HG03139 (cell line): Measurements from ENCODE around the gene GAL3ST1.
"Not testable (repeated sequence)": the region's sequence is repeated elsewhere in the genome, so short reads cannot be mapped to it uniquely, and the experiment has no call there.

Source experiments
- ATAC-seq: cut with Tn5 transposase; IDR thresholded peaks from one replicate; pipeline ENCODE4 v1.9.1; 2021; ENCODE audit not compliant: unreplicated experiment

GAL3ST1 gene

GRCh38 chr22:30598986-30599385, 24.5 kb upstream of the GAL3ST1 start:
- ATAC-seq: no peak

DNA sequence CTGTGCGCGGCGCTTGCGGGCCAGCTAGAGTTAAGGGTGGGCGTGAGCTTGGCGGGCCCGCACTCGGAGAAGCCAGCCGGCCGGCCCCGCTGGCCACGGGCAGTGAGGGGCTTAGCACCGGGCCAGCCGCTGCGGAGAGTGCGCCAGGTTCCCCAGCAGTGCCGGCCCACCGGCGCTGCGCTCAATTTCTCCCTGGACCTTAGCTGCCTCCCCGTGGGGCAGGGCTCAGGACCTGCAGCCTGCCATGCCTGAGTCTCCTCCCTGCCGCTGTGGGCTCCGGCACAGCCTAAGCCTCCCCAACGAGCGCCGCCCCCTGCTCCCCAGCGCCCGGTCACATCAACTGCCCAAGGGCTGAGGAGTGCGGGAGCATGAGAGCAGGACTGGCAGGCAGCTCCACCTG, 22.4 kb upstream of the GAL3ST1 start:
- ATAC-seq: no peak

DNA sequence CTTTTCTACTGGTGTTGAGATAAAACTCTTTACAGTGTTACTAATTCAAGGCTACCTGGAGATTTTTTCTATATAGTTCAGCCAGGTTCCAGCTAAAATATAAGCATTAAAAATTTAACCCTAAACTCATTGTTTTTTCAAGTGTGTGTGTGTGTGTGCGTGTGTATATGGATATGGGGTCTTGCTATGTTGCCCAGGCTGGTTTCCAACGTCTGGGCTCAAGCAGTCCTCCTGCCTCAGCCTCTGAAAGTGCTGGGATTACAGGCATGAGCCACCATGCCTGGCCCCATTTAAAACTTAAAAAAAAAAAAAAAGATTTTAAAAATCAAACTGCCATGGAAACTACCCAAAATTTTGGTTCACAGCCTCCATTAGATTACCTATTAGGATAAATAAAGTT, 21.7 kb upstream of the GAL3ST1 start:
- no peak for ATAC-seq

DNA sequence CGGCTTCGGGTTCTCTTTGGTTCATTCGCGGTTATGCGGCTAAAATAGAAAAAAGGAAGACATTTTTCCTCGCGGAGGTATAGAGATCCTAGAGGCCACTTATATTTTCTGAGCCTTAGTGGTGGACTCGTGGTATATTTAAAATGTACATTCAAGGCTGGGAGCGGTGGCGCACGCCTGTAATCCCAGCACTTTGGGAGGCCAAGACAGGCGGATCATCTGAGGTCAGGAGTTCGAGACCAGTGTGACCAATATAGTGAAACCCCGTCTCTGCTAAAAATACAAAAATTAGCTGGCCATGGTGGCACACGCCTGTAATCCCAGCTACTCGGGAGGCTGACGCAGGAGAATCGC, 17.9 kb upstream of the GAL3ST1 start:
- ATAC-seq: not testable (repeated sequence)

- peak; percentile 96 for ATAC-seq
Observed at GRCh38 chr22:30591588-30592359, 17.3 kb upstream of the GAL3ST1 start, which contains the start of gene PES1. TSS of gene PES1 (minus strand) at chr22:30591910. CDS start at chr22:30591833, 77 bp downstream.

DNA sequence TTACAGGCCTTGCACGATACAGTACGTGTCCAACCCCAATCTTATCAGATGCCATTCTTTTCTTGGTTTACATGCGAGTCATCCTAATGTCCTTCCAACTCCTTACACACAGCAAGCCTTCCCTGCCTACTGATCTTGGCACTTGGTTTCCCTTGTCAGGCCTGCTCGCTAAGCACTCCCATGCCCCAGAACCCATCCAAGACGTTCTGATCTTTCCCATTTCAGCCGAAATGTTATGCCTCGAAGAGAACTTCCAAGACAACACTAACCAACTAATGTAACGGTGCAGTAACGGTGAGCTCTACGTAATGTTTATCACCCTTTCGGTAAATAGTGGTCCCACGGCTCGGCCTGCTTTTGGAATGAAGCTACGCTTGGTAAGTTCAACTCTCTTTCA, 16.7 kb upstream of the GAL3ST1 start:
- no peak for ATAC-seq

- no peak for ATAC-seq
Observed at GRCh38 chr22:30586414-30586813, 11.9 kb upstream of the GAL3ST1 start.

GRCh38 chr22:30584441-30584840, 10.0 kb upstream of the GAL3ST1 start:
- no peak for ATAC-seq

DNA sequence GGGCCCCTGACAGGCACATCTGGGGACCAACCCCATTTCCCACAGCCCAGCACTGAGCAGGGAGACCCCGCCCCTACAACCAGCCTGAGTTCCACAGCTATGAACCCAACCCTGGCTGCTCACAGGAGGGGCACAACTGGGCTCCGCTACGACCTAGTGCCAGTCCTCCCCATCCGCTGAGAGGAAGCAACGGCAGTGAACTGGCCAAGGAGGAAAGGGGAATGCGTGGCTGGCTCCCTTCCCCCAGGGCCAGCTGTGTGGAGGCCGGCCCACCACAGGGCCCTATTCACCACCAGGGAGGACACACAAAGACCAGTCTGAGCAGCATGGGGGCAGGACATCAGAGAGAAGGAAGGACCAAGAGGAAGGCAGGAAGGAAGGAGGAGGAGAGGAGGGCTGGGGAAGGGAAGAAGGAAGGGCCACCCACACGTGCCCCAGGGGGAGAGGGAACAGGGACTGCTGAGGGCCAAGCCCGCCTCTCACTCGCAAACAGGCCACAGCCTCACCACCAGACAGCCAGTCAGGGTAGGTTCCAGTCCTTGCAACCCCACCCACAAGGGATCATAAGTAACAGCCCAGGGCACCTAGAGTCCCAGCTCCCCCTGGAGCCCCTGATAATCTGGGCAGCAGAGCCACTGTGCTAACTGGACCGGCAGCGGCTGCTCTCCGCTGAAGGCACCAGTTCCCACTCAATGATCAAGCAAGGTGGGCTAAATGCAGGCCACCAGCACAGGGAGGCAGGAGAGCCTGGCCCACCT, 8.5 kb upstream of the GAL3ST1 start:
- ATAC-seq: no peak

DNA sequence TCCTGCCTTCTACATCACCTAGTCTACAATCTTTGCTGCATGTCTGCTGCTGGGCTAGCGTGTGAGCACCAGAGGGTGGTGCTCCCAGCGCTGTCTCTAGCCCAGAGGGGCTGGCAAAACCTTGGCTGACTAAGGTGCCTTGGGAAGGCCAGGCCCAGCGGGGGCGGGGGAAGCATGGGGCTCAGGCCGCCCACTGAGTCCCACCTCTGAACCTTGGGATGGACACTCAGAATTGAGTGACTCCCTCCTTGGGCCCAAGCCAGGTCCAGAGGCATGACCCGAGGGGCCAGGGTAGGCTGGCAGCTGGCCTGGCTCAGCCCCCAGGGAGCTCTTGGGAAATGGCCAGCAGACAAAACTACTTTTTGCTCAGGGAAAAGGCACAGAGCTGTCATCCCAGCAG, 7.6 kb upstream of the GAL3ST1 start:
- no peak for ATAC-seq

- no peak for ATAC-seq
Observed at GRCh38 chr22:30580896-30581295, 6.4 kb upstream of the GAL3ST1 start.

GRCh38 chr22:30578481-30578880, 4.0 kb upstream of the GAL3ST1 start:
- no peak for ATAC-seq

DNA sequence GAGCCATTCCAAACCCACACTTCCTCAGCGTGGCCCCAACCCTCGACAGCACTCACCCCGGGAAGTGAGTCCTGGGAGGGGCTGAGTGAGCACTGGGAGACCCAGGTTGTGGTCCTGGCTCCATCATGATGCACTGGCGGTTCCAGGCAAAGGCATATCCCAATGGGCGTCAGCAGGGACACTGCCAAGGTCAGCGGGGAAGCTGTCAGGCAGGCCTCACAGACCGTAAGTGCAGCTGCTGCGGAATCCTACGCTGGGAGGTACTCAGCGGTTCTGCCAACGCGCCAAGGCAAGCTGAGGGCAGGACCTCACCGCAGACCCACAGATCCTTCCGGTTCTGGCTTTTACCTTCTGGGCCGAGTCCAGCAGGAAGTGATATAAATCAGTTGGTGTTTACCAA, 1.4 kb upstream of the GAL3ST1 start:
- ATAC-seq: no peak

- ATAC-seq: no peak
Observed at GRCh38 chr22:30574997-30575671, 669 bp upstream of the GAL3ST1 start.

DNA sequence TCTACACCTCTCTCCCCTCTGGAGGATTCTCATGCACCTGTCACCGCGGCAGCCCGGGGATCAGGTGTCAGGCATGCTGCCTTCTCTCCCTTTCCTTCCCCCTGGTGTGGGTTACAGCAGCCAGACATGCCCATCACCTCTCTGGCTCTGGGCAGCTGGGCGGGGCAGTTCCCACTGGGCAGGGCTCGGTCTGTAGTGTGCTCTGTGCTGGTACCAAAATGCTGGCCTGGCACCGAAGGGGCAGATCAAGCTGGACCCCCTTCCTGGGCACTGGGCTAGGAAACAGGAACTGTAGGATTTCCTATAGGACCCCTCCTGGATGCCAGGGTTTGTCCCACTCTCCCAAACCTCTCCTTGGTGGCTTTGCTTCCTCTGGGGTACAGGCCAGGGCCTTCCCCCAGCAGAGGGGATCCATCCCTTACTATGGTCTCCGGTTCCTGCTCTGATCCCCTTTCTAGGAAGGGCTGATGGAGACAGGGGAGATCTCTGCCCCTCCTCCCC, 821 bp downstream of the GAL3ST1 start:
- no peak for ATAC-seq

DNA sequence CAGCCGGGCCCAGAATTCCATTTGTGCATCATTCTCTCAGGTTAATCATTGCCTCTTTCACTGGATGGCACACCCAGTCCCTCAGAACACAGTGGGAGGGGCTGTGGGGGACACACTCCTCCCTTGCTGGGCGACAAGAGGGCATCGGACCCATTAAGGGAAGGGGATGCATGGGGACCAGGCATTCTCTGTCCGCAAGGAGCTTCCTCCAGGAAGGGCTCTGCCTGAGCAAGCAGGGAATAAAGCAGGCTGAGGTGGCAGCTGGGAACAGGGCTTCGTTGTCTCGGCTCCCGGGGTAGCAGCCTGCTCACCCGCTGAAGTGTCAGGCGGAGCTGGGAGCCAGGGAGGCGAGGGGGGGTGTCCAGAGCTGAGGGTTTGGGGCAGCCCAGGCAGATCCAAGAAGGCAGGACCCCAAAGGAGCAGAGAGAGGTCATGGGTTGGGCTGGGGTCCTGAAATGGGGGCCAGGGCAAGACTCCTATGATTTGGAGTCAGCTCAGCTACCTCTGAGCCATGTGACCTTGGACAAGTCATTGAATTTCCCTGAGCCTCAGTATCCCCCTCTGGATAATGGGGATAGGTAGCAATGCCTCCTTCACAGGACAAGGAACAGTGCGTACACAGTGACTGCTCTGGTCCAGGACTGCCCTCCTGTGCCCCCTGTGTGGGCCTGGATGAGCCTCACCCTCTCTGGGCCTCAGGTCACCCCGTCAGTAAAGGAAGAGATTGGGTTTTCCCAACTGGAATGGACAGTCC, 1.4 kb downstream of the GAL3ST1 start:
- no peak for ATAC-seq

- no peak for ATAC-seq
Observed at GRCh38 chr22:30572210-30572609, 2.3 kb downstream of the GAL3ST1 start.

DNA sequence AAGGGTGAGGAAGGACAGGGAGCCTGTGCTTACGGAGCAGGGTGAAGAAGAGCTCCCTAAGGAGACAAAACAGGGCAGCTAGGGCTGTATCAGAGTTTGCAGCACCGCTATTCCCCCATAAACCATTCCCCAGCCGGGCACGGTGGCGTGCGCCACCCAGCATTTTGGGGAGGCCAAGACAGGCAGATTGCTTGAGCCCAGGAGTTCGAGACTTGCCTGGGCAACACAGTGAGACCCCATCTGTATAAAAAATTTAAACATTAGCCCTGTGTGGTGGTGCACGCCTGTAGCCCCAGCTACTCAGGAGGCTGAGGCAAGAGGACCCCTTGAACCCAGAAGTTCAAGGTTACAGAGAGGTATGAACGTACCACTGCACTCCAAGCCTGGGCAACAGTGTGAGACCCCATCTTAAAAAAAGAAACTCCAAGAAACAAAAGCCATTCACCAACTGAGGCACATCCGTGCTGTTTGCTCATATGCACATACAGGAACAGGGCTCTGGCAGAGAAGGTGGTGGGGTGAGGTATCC, 4.7 kb downstream of the GAL3ST1 start:
- ATAC-seq: no peak

DNA sequence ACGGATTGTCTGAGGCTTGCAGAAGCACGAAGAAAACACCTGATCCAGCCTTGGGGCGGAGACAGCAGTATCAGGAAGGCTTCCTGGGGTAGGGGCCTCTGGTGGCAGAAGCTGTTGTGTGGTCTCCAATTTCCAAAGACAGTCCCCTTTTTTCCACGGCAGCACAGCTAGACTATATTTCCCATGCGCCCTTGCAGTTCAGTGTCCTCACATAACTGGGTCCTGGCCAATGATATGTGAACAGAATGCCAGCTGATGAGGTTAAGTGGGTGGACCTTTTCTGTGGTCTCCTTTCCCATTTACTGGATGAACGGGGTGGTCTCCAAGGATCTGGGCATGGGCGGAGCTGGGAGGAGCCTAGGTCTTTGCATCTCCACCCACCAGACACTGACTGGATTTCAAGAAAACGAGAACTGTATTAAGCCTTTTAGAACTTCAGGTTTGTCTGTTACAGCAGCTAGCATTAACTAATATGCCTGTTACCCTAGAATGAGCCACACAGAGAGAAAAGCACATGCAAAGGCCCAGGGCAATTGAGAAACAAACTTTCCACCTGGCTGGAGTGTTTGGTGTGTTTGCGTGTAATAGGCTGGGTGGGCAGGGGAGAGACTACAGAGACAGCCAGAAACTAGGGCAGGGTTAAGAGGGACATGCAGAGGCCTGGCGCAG, 6.2 kb downstream of the GAL3ST1 start:
- no peak for ATAC-seq

- ATAC-seq: not testable (repeated sequence)
Observed at GRCh38 chr22:30567277-30567676, 7.2 kb downstream of the GAL3ST1 start.
